ENCODE results near the gene OSBPL10. TPM values are rescaled to one million over a fixed set of nuclear protein-coding genes. Genes with fewer than 3 reads are reported as not detected.

OSBPL10 gene
- total and polyA plus RNA-seq, 2 of the 8 experiments (the other 6 are each of a cell fraction or from before 2014, with no cell fraction given) = 26.2 to 86.7 TPM

GRCh38 chr3:31709526-31709925 is 271.5 kb downstream of the OSBPL10 start:
- Histone ChIP-seq H2BK12ac (ENCODE audit: low read depth, low read length) (no peak overlapping the region), H3K79me2 (ENCODE audit: control insufficient read depth in 1 of 2, insufficient read depth in 2 of 2, low read length in 2 of 2) (peaks cover 0 to under 1% of the 10 kb centered on the region in 2 experiments; a peak in 2 of 4 replicates), H3K36me3 (ENCODE audit: control insufficient read depth in 2 of 4, insufficient read depth in 4 of 4, low read length in 3 of 4) (no peaks in the 10 kb centered on the region), H2BK20ac (ENCODE audit: low read length) (no peak overlapping the region), H4K5ac (ENCODE audit: insufficient read length, low read depth, low read length) (no peak overlapping the region), H3K9ac (replicated peaks in 1 of 4; ENCODE audit: extremely low read depth in 1 of 4, low read depth in 3 of 4, low read length in 3 of 4) (no peak overlapping the region), H3K23me2 (ENCODE audit: low read depth, low read length) (no peaks in the 10 kb centered on the region), H3K56ac (replicated peaks; ENCODE audit: insufficient read length, low read depth, low read length) (no peak overlapping the region), H3K4me1 (replicated peaks in 1 of 4; ENCODE audit: control insufficient read depth in 3 of 4, insufficient read depth in 4 of 4, low read length in 3 of 4) (peaks cover 0 to 3% (median 0%) of the 10 kb centered on the region in 4 experiments; a peak in 1 of 7 replicates), H3K27ac (ENCODE audit: low read depth, low read length) (no peak overlapping the region), H2BK120ac (replicated peaks; ENCODE audit: low read depth, low read length) (no peak overlapping the region), H2BK15ac (ENCODE audit: low read length) (no peak overlapping the region), H3K9me3 (ENCODE audit: insufficient read depth in 2 of 2, low read depth in 1 of 2, low read length in 1 of 2) (no peaks in the 10 kb centered on the region), H3K14ac (ENCODE audit: insufficient read length) (no peak overlapping the region), H2AFZ (ENCODE audit: low read length) (no peak overlapping the region), H3K18ac (ENCODE audit: extremely low read depth, low read length) (no peak overlapping the region), H4K8ac (ENCODE audit: extremely low read depth, insufficient read depth, low read length) (no peak overlapping the region), H3K4me3 (ENCODE audit: extremely low read depth in 1 of 4, insufficient read depth in 2 of 4, low read depth in 3 of 4, low read length in 4 of 4) (no peak overlapping the region), H2BK5ac (ENCODE audit: low read depth, low read length) (no peak overlapping the region), H4K91ac (replicated peaks; ENCODE audit: insufficient read length, low read length) (no peak overlapping the region), H3K23ac (ENCODE audit: insufficient read length) (no peak overlapping the region), H4K20me1 (replicated peaks in 1 of 2; ENCODE audit: control insufficient read depth in 1 of 2, insufficient read depth in 2 of 2, low read length in 2 of 2) (no peaks in the 10 kb centered on the region), H3K79me1 (ENCODE audit: low read depth, low read length) (no peaks in the 10 kb centered on the region; the same call in 1 of the 2 replicates), H2AK5ac (ENCODE audit: low read depth, low read length) (no peak overlapping the region), H3K4me2 (ENCODE audit: insufficient read depth in 1 of 2, low read depth in 2 of 2, low read length in 2 of 2) (no peak overlapping the region), H3K27me3 (replicated peaks in 1 of 4; ENCODE audit: control insufficient read depth in 3 of 4, extremely low read depth in 1 of 4, insufficient read depth in 3 of 4, low read length in 3 of 4) (no peaks in the 10 kb centered on the region), H3K4ac (replicated peaks; ENCODE audit: insufficient read length, low read depth, low read length) (no peak overlapping the region)
- FAIRE-seq = no peak
- no peak for DNase-seq (ENCODE audit: low read depth in 1 of 2, low spot score in 2 of 2)
- CTCF ChIA-PET (ENCODE audit: partially characterized antibody) = interaction anchor here (0.7 to 2.1 kb wide), 4 partner anchors 9 to 17 kb away, joined by 3 to 6 read pairs (median 4); no protein-coding TSS in a partner anchor
- WGBS, 2 experiments (ENCODE audit: extremely low coverage in 1 of 2, insufficient coverage in 1 of 2, insufficient read length in 1 of 2, insufficient replicate concordance in 2 of 2, low coverage in 1 of 2, low lambda C conversion rate in 2 of 2, missing lambda C conversion rate in 1 of 2) = 95% methylated on average over 4 of the region's 4 CpGs; no CpG with 5 or more reads in 1 of the 2 experiments
- POLR2A ChIA-PET (ENCODE audit: partially characterized antibody) = interaction anchor here (1.2 to 1.6 kb wide), 2 partner anchors 12 to 16 kb away, joined by 3 read pairs; no protein-coding TSS in a partner anchor
- TF ChIP-seq EP300 (IDR thresholded peaks at IDR 0.05; ENCODE audit: borderline replicate concordance in 1 of 2, low read depth in 2 of 2, low read length in 2 of 2) (no peak), GABPA (IDR thresholded peaks at IDR 0.05; ENCODE audit: borderline replicate concordance, insufficient read depth, low read length) (no peak), CEBPB (IDR thresholded peaks at IDR 0.05; ENCODE audit: low read depth, low read length) (no peak)
